RWPE2 (cell line): ENCODE measurements around the gene CKLF.

Experiments used
- ATAC-seq: fragments of 200-7000 bp; cut with Tn5 transposase; 3 replicates; pipeline ENCODE4 v1.9.1; 2021; ENCODE audit warnings: low read depth
- DNase-seq: peaks from one replicate; pipeline ENCODE4 v3.0.0-alpha.2; 2020; ENCODE audit warnings: low spot score
- H3K27ac ChIP-seq: fragments of 450-650 bp; 2 replicates; pipeline ENCODE4 v1.5.1; 2017; ENCODE audit warnings: mild to moderate bottlenecking; ENCODE audit not compliant: poor library complexity, severe bottlenecking
- H3K27me3 ChIP-seq: fragments of 250-450 bp; sonication (Bioruptor Pico); 2 replicates; pipeline ENCODE4 v1.5.1; 2021; ENCODE audit warnings: mild to moderate bottlenecking, moderate library complexity; ENCODE audit not compliant: insufficient read depth, poor library complexity, severe bottlenecking
- H3K36me3 ChIP-seq: fragments of 250-450 bp; sonication (Bioruptor Pico); 2 replicates; pipeline ENCODE4 v1.5.1; 2020; ENCODE audit warnings: low read depth, mild to moderate bottlenecking, moderate library complexity
- H3K4me1 ChIP-seq: fragments of 250-450 bp; sonication (Bioruptor Pico); 2 replicates; pipeline ENCODE4 v1.5.1; 2021; ENCODE audit warnings: mild to moderate bottlenecking, moderate library complexity; ENCODE audit not compliant: insufficient read depth, poor library complexity, severe bottlenecking
- H3K4me3 ChIP-seq: fragments of 250-450 bp; sonication (Bioruptor Pico); 2 replicates; pipeline ENCODE4 v1.5.1; 2021; ENCODE audit warnings: mild to moderate bottlenecking, moderate library complexity; ENCODE audit not compliant: severe bottlenecking
- H3K9me3 ChIP-seq: fragments of 250-450 bp; sonication (Bioruptor Pico); 2 replicates; pipeline ENCODE4 v1.5.1; 2021; ENCODE audit warnings: mild to moderate bottlenecking, moderate library complexity; ENCODE audit not compliant: severe bottlenecking
- CTCF ChIP-seq: fragments of 450-650 bp; IDR thresholded peaks from one replicate; pipeline ENCODE4 v1.5.1; 2017; ENCODE audit warnings: mild to moderate bottlenecking, moderate library complexity; ENCODE audit not compliant: poor library complexity, severe bottlenecking

The CKLF gene

GRCh38 chr16:66596986-66597848 lies 44.8 kb downstream of the CKLF start:
- Histone ChIP-seq H3K9me3 (no peaks in the 10 kb centered on the region), H3K27me3 (no peaks in the 10 kb centered on the region), H3K4me1 (no peaks in the 10 kb centered on the region), H3K36me3 (no peaks in the 10 kb centered on the region), H3K4me3 (no peak overlapping the region), H3K27ac (no peak overlapping the region)
- no peak for TF ChIP-seq CTCF
- no peak for ATAC-seq
- DNase-seq = no peak

DNA sequence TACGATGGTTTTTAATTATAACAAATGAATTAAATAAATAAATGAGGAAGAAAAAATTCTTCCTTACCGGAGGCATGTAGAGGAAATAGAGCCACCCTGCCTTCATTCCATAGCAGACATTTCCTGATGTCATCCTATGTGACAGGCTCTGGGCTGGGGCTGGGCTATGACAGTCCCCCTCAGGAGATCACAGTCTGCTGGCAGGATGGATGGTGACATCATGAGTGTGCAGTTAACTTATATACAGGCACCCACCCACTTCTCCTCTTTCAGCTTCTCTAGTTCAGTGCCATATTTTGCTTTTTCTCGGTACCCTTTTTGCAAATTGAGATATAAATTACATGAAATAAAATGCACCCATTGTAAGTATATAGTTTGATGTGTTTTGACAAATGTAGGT lies 45.7 kb downstream of the CKLF start:
- Histone ChIP-seq H3K4me1 (no peaks in the 10 kb centered on the region), H3K36me3 (no peaks in the 10 kb centered on the region), H3K4me3 (no peak overlapping the region), H3K27ac (no peak overlapping the region), H3K9me3 (no peaks in the 10 kb centered on the region), H3K27me3 (no peaks in the 10 kb centered on the region)
- no peak for ATAC-seq
- no peak for TF ChIP-seq CTCF
- no peak for DNase-seq

GRCh38 chr16:66599726-66600125 lies 47.4 kb downstream of the CKLF start:
- no peak overlapping the region for H3K4me3 ChIP-seq
- no peak overlapping the region for H3K27ac ChIP-seq
- no peaks in the 10 kb centered on the region for H3K27me3 ChIP-seq
- TF ChIP-seq CTCF = no peak
- no peaks in the 10 kb centered on the region for H3K4me1 ChIP-seq
- no peaks in the 10 kb centered on the region for H3K36me3 ChIP-seq
- ATAC-seq = no peak
- no peaks in the 10 kb centered on the region for H3K9me3 ChIP-seq
- no peak for DNase-seq

DNA sequence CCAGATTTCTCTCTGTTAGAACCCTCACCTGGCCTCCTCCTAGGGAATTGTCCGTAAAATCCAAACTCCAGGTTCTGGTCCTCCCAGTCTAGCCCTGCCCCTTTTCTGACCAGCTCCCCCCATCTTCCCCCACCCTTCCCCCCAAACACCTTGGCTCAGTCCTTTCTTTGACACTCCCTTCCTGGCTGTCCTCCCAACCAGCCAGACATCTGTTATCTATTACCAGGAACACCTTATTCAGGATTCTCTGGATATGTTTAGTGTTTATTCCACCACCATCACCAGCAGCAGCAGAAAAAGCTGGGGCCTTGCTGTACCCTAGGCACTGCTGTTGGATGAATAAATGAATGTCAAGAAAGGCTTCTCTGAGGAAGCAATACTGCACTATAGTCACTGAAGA lies 48.1 kb downstream of the CKLF start:
- H3K27me3 ChIP-seq = no peaks in the 10 kb centered on the region
- no peak overlapping the region for H3K27ac ChIP-seq
- ATAC-seq (no peak), DNase-seq (no peak)
- no peaks in the 10 kb centered on the region for H3K9me3 ChIP-seq
- no peaks in the 10 kb centered on the region for H3K36me3 ChIP-seq
- TF ChIP-seq CTCF = no peak
- H3K4me1 ChIP-seq = no peaks in the 10 kb centered on the region
- H3K4me3 ChIP-seq = no peak overlapping the region

- Histone ChIP-seq H3K27ac (no peak overlapping the region), H3K4me1 (peaks cover 4% of the 10 kb centered on the region), H3K36me3 (no peaks in the 10 kb centered on the region), H3K27me3 (no peaks in the 10 kb centered on the region), H3K9me3 (no peaks in the 10 kb centered on the region), H3K4me3 (no peak overlapping the region)
- DNase-seq = no peak
- no peak for TF ChIP-seq CTCF
- no peak for ATAC-seq
Measured at GRCh38 chr16:66601471-66601870, 49.1 kb downstream of the CKLF start.
